ENCODE measurements around the gene C11orf21. TPM values are rescaled to one million over a fixed set of nuclear protein-coding genes. Genes with fewer than 3 reads are reported as not detected.

C11orf21 gene
- polyA plus RNA-seq, 1 of the 3 experiments (the other 2 are of a cell fraction) = 0.03 TPM

GRCh38 chr11:2298131-2298794, 3.5 kb downstream of the C11orf21 start:
- H3K9me3 ChIP-seq = no peaks in the 10 kb centered on the region
- TF ChIP-seq NRF1 (IDR thresholded peaks at IDR 0.05; ENCODE audit: low read depth, low read length) (no peak), EZH2phosphoT487 (IDR thresholded peaks at IDR 0.05; ENCODE audit: borderline replicate concordance, low read depth) (no peak), MEF2A (IDR thresholded peaks at IDR 0.05; ENCODE audit: borderline replicate concordance, low read depth) (no peak), RCOR1 (IDR thresholded peaks at IDR 0.05; ENCODE audit: low read length) (no peak), RXRA (IDR thresholded peaks at IDR 0.05; ENCODE audit: borderline replicate concordance, low read depth) (no peak), ELF1 (IDR thresholded peaks at IDR 0.05) (no peak), IRF3 (IDR thresholded peaks at IDR 0.05; ENCODE audit: low read depth, low read length) (no peak), MXI1 (IDR thresholded peaks at IDR 0.05; ENCODE audit: low read depth, low read length) (no peak), FOXJ3 (CRISPR knock-in tag; IDR thresholded peaks at IDR 0.05) (no peak)

DNA sequence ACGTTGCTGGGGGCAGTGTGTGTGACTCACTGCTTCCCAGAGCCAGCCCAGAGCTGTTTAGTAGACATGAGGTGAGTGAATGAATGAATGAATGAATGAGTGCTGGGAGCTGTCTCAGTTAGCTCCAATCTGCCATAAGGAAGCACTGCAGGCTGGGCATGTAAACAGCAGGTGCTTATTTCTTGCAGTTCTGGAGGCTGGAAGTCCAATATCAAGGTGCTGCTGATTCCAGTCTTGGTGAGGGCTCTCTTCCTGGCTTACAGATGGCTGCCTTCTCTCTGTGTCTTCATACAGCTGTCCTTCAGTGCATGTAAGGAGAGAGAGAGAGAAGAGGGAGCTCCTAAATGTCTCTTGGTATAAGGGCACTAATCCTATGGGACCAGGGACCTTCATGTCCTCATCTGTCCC, 4.1 kb downstream of the C11orf21 start:
- POLR2A ChIA-PET = no interaction called here
- WGBS (ENCODE audit: low lambda C conversion rate) = 0% methylated on average over 1 of the region's 1 CpG

More at GRCh38 chr11:2298131-2298794, 3.5 kb downstream of the C11orf21 start:
- Histone ChIP-seq H3K79me2 (ENCODE audit: insufficient read depth) (no peaks in the 10 kb centered on the region), H3K27me3 (ENCODE audit: insufficient read depth) (no peaks in the 10 kb centered on the region), H3K4me1 (ENCODE audit: control insufficient read depth in 1 of 2, insufficient read depth in 2 of 2, low read depth in 1 of 2, low read length in 1 of 2) (peaks cover 0 to 17% of the 10 kb centered on the region in 2 experiments; a peak in 1 of 4 replicates), H3K27ac (ENCODE audit: low read depth in 2 of 2, low read length in 1 of 2) (no peak overlapping the region), H3K4me3 (ENCODE audit: low read depth in 2 of 2, low read length in 1 of 2) (no peak overlapping the region), H3K9me2 (no peaks in the 10 kb centered on the region), H3K4me2 (no peak overlapping the region), H3K9ac (no peak overlapping the region), H3F3A (replicated peaks; ENCODE audit: insufficient read depth) (no peaks in the 10 kb centered on the region), H2AFZ (ENCODE audit: low read depth) (no peak overlapping the region), H4K20me1 (ENCODE audit: insufficient read depth) (no peaks in the 10 kb centered on the region), H3K36me3 (replicated peaks in 1 of 2; ENCODE audit: control insufficient read depth in 1 of 2, insufficient read depth in 2 of 2, low read length in 1 of 2) (no peaks in the 10 kb centered on the region)
- ChIA-PET CTCF (interaction anchor here (0.6 to 13.9 kb wide), 15 partner anchors 21 to 235 kb away, joined by 3 to 318 read pairs (median 3); no protein-coding TSS in a partner anchor), POLR2A (no interaction called here)
- WGBS (ENCODE audit: low lambda C conversion rate) = 59% methylated on average over 8 of the region's 14 CpGs
- no peak for DNase-seq

More for the DNA sequence above, 4.1 kb downstream of the C11orf21 start:
- TF ChIP-seq RXRA (IDR thresholded peaks at IDR 0.05; ENCODE audit: borderline replicate concordance, low read depth) = no peak
- TF ChIP-seq EZH2phosphoT487 (IDR thresholded peaks at IDR 0.05; ENCODE audit: borderline replicate concordance, low read depth) = no peak
- no peak for TF ChIP-seq FOSL2 (IDR thresholded peaks at IDR 0.05; ENCODE audit: borderline replicate concordance, low read depth)
- TF ChIP-seq, protein P1, sequence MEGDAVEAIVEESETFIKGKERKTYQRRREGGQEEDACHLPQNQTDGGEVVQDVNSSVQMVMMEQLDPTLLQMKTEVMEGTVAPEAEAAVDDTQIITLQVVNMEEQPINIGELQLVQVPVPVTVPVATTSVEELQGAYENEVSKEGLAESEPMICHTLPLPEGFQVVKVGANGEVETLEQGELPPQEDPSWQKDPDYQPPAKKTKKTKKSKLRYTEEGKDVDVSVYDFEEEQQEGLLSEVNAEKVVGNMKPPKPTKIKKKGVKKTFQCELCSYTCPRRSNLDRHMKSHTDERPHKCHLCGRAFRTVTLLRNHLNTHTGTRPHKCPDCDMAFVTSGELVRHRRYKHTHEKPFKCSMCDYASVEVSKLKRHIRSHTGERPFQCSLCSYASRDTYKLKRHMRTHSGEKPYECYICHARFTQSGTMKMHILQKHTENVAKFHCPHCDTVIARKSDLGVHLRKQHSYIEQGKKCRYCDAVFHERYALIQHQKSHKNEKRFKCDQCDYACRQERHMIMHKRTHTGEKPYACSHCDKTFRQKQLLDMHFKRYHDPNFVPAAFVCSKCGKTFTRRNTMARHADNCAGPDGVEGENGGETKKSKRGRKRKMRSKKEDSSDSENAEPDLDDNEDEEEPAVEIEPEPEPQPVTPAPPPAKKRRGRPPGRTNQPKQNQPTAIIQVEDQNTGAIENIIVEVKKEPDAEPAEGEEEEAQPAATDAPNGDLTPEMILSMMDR (IDR thresholded peaks at IDR 0.05) = no peak
- no peak for TF ChIP-seq FOXM1 (IDR thresholded peaks at IDR 0.05; ENCODE audit: low read depth)
- no peak for TF ChIP-seq RFX5 (IDR thresholded peaks at IDR 0.05; ENCODE audit: low read length)
- TF ChIP-seq RAD21 (IDR thresholded peaks at IDR 0.05; ENCODE audit: low read length) = no peak
- no peak for TF ChIP-seq YY1 (IDR thresholded peaks at IDR 0.05; ENCODE audit: low read depth)
- no peak for TF ChIP-seq TCF12 (IDR thresholded peaks at IDR 0.05)
- no peak for TF ChIP-seq GABPA (IDR thresholded peaks at IDR 0.05; ENCODE audit: low read depth)
- TF ChIP-seq SIN3A (IDR thresholded peaks at IDR 0.05; ENCODE audit: borderline replicate concordance, low read depth, low read length) = no peak
- TF ChIP-seq GATA2 (CRISPR knock-in tag; IDR thresholded peaks at IDR 0.05) = no peak
- TF ChIP-seq NFIC (IDR thresholded peaks at IDR 0.05; ENCODE audit: borderline replicate concordance) = no peak
- Histone ChIP-seq H3K9me3 (no peaks in the 10 kb centered on the region), H3K36me3 (replicated peaks in 1 of 2; ENCODE audit: control insufficient read depth in 1 of 2, insufficient read depth in 2 of 2, low read length in 1 of 2) (no peaks in the 10 kb centered on the region), H3K9ac (no peak overlapping the region), H4K20me1 (ENCODE audit: insufficient read depth) (no peaks in the 10 kb centered on the region), H3K9me2 (no peaks in the 10 kb centered on the region), H3F3A (replicated peaks; ENCODE audit: insufficient read depth) (no peaks in the 10 kb centered on the region), H3K27ac (ENCODE audit: low read depth in 2 of 2, low read length in 1 of 2) (no peak overlapping the region), H3K4me3 (ENCODE audit: low read depth in 2 of 2, low read length in 1 of 2) (no peak overlapping the region), H3K79me2 (ENCODE audit: insufficient read depth) (no peaks in the 10 kb centered on the region), H3K27me3 (ENCODE audit: insufficient read depth) (no peaks in the 10 kb centered on the region), H2AFZ (ENCODE audit: low read depth) (no peak overlapping the region), H3K4me2 (no peak overlapping the region), H3K4me1 (ENCODE audit: control insufficient read depth in 1 of 2, insufficient read depth in 2 of 2, low read depth in 1 of 2, low read length in 1 of 2) (peaks cover 0 to 11% of the 10 kb centered on the region in 2 experiments; a peak in 1 of 4 replicates)
- DNase-seq = no peak
- CTCF ChIA-PET = interaction anchor here (0.7 to 13.9 kb wide), 7 partner anchors 7 to 234 kb away, joined by 3 to 318 read pairs (median 5); no protein-coding TSS in a partner anchor
